HT1080 (cell line): ENCODE measurements around the gene C11orf21. TPM values are rescaled to one million over a fixed set of nuclear protein-coding genes. Genes with fewer than 3 reads are reported as not detected.

Source experiments
- small RNA-seq: library from RNA; depleted of rRNA; stranded (forward); fragments of <200 nt; gene quantifications from one replicate; pipeline ENCODE3, GENCODE V24; 2014
- total RNA-seq: library from RNA; depleted of rRNA; stranded (reverse); fragments of >200 nt; shearing (Covaris generic); gene quantifications from 2 replicates; pipeline ENCODE4 v1.2.3, GENCODE V29; 2014; rRNA removed

Gene C11orf21
- total RNA-seq, 1 experiment from 2014 or later: 0.34 TPM

Small RNA genes lying within 50 kb of the gene (small RNA-seq; reads per million reads assigned to genes)
- gene RNU6-878P: not detected

Other genes with a start within 250 kb of the C11orf21 start
- gene IGF2, start 162.5 kb downstream of the C11orf21 start, total RNA-seq: 0.24 TPM in 1 of 2 replicates, not detected in the other
- not detected in 2 replicates for gene INS, start 140.7 kb downstream of the C11orf21 start, total RNA-seq
- gene TH, start 130.1 kb downstream of the C11orf21 start, total RNA-seq: not detected in 2 replicates
- gene ASCL2, start 31.3 kb downstream of the C11orf21 start, total RNA-seq: not detected in 2 replicates
- 0.05 and 0.30 TPM in 2 replicates for gene TSPAN32, start 95 bp upstream of the C11orf21 start, total RNA-seq
- gene CD81, start 75.4 kb upstream of the C11orf21 start, total RNA-seq: 108 and 171 TPM in 2 replicates
- 87.6 and 88.7 TPM in 2 replicates for gene TSSC4, start 98.8 kb upstream of the C11orf21 start, total RNA-seq
- 0.05 TPM in 1 of 2 replicates, not detected in the other for gene TRPM5, start 142.6 kb upstream of the C11orf21 start, total RNA-seq
- not detected in 2 replicates for gene KCNQ1, start 143.1 kb upstream of the C11orf21 start, total RNA-seq